NCI-H2196 (cell line): ENCODE data around the gene KIAA1614.

Experiments used
- DNase-seq: peaks from one replicate; lab custom pipeline; 2025; ENCODE audit not compliant: unreplicated experiment; lab: John Stamatoyannopoulos, UW

Gene KIAA1614

GRCh38 chr1:180912801-180913565, at the start of gene KIAA1614:
TSS of gene KIAA1614 (plus strand) at chr1:180912897. CDS start at chr1:180913244, 347 bp downstream.
- peak; percentile 36 for DNase-seq

GRCh38 chr1:180863158-180863775, 49.4 kb upstream of the KIAA1614 start:
- DNase-seq = peak; percentile 67

GRCh38 chr1:180881806-180882509, 30.7 kb upstream of the KIAA1614 start:
- peak; percentile 61 for DNase-seq

- no peak for DNase-seq
Observed at GRCh38 chr1:180884588-180885300, 28.0 kb upstream of the KIAA1614 start.

GRCh38 chr1:180886338-180886737, 26.4 kb upstream of the KIAA1614 start:
- DNase-seq = no peak

GRCh38 chr1:180887841-180888240, 24.9 kb upstream of the KIAA1614 start:
- no peak for DNase-seq

GRCh38 chr1:180888870-180889269, 23.8 kb upstream of the KIAA1614 start:
- no peak for DNase-seq

GRCh38 chr1:180889325-180889724, 23.4 kb upstream of the KIAA1614 start:
- DNase-seq = no peak

GRCh38 chr1:180892272-180892671, 20.4 kb upstream of the KIAA1614 start:
- DNase-seq = no peak

- DNase-seq = no peak
Observed at GRCh38 chr1:180892675-180893074, 20.0 kb upstream of the KIAA1614 start.

- DNase-seq = no peak
Observed at GRCh38 chr1:180893614-180894013, 19.1 kb upstream of the KIAA1614 start.

- DNase-seq = no peak
Observed at GRCh38 chr1:180896161-180896560, 16.5 kb upstream of the KIAA1614 start.

- no peak for DNase-seq
Observed at GRCh38 chr1:180898441-180899219, 14.1 kb upstream of the KIAA1614 start.

GRCh38 chr1:180899262-180899661, 13.4 kb upstream of the KIAA1614 start:
- no peak for DNase-seq

GRCh38 chr1:180901076-180901990, 11.4 kb upstream of the KIAA1614 start:
- DNase-seq = no peak

GRCh38 chr1:180902541-180902940, 10.2 kb upstream of the KIAA1614 start:
- DNase-seq = no peak

GRCh38 chr1:180905927-180906326, 6.8 kb upstream of the KIAA1614 start:
- DNase-seq = no peak

- DNase-seq = no peak
Observed at GRCh38 chr1:180906511-180906910, 6.2 kb upstream of the KIAA1614 start.

- DNase-seq = no peak
Observed at GRCh38 chr1:180907313-180908055, 5.2 kb upstream of the KIAA1614 start.
